Stromal cell of bone marrow (primary cell): Measurements from ENCODE around the gene IGSF21.

Experiments
- DNase-seq: peaks from one replicate; pipeline ENCODE4 v3.0.0-alpha.2; 2012; ENCODE audit warnings: low read depth

The IGSF21 gene

GRCh38 chr1:18300376-18300775 is 192.8 kb downstream of the IGSF21 start:
- no peak for DNase-seq

GRCh38 chr1:18302788-18303413 is 195.3 kb downstream of the IGSF21 start:
- DNase-seq = no peak

GRCh38 chr1:18304151-18304869 is 196.7 kb downstream of the IGSF21 start:
- DNase-seq = no peak

- no peak for DNase-seq
These were observed 197.7 kb downstream of the IGSF21 start for GRCh38 chr1:18305182-18305795.

GRCh38 chr1:18307329-18307898 is 199.8 kb downstream of the IGSF21 start:
- DNase-seq = no peak

- DNase-seq = no peak
These were observed 202.1 kb downstream of the IGSF21 start for GRCh38 chr1:18309552-18310155.

GRCh38 chr1:18312961-18313360 is 205.4 kb downstream of the IGSF21 start:
- DNase-seq = no peak

- DNase-seq = no peak
These were observed 205.9 kb downstream of the IGSF21 start for GRCh38 chr1:18313523-18313922.

GRCh38 chr1:18314399-18314798 is 206.8 kb downstream of the IGSF21 start:
- no peak for DNase-seq

- DNase-seq = no peak
These were observed 207.9 kb downstream of the IGSF21 start for GRCh38 chr1:18315449-18315848.

- no peak for DNase-seq
These were observed 209.2 kb downstream of the IGSF21 start for GRCh38 chr1:18316764-18317163.

- no peak for DNase-seq
These were observed 211.5 kb downstream of the IGSF21 start for GRCh38 chr1:18319099-18319498.

GRCh38 chr1:18320051-18320450 is 212.5 kb downstream of the IGSF21 start:
- no peak for DNase-seq

- DNase-seq = no peak
These were observed 214.9 kb downstream of the IGSF21 start for GRCh38 chr1:18322368-18323032.

- DNase-seq = no peak
These were observed 215.7 kb downstream of the IGSF21 start for GRCh38 chr1:18323259-18323658.

- DNase-seq = no peak
These were observed 216.6 kb downstream of the IGSF21 start for GRCh38 chr1:18324246-18324645.

- DNase-seq = no peak
These were observed 217.5 kb downstream of the IGSF21 start for GRCh38 chr1:18325136-18325535.

GRCh38 chr1:18326211-18326897 is 218.8 kb downstream of the IGSF21 start:
- DNase-seq = no peak

- no peak for DNase-seq
These were observed 220.1 kb downstream of the IGSF21 start for GRCh38 chr1:18327650-18328049.

GRCh38 chr1:18328803-18329202 is 221.2 kb downstream of the IGSF21 start:
- DNase-seq = no peak

GRCh38 chr1:18329469-18330253 is 222.1 kb downstream of the IGSF21 start:
- no peak for DNase-seq
